ENCODE data around the gene AKNAD1. TPM values are rescaled to one million over a fixed set of nuclear protein-coding genes. Genes with fewer than 3 reads are reported as not detected.

Gene AKNAD1
- total RNA-seq, 1 donor from 2014 or later = 0.70 TPM

DNA sequence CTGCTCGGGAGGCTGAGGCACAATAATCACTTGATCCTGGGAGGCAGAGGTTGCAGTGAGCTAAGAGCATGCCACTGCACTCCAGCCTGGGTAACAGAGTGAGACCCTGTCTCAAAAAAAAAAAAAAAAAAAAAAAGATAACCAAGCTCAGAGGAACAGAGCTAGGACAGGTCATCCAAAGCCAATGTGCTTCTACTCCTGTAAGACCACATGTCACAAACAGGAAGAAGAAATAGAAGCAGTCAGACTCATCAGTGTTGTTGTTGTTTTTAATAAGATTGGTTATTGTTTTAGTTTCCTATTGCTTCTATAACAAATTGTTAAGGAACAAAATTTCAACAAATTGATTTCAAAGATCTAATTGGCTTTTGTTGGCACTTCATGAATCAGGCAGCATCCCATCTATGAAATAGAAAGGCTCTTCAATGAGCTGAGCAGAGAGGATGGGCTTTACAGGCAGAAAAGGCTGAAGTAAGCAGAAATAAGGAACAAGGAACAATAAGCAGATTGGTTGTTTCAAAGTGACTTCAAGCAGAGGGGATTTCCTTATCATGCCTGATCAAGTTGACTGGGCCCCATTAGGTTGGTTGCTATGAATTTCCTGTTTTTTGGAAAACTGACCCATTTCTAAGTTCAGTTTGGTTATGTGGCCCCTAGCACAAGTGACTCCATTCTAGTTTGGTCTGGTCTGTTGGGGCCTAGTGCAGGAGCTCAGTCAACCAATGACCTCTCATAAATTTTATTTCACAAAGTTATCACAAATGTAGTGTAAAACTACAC, 6.0 kb upstream of the AKNAD1 start:
- TF ChIP-seq CTCF (IDR thresholded peaks at IDR 0.05) = no peak
- Mint-ChIP-seq H3K4me1 (ENCODE audit: unreplicated experiment) (no peaks in the 10 kb centered on the region), H3K9me3 (ENCODE audit: unreplicated experiment) (no peaks in the 10 kb centered on the region), H3K4me3 (ENCODE audit: unreplicated experiment) (no peak overlapping the region), H3K27me3 (ENCODE audit: unreplicated experiment) (no peaks in the 10 kb centered on the region), H3K27ac (ENCODE audit: unreplicated experiment) (no peak overlapping the region), H3K36me3 (ENCODE audit: unreplicated experiment) (no peaks in the 10 kb centered on the region)
- DNase-seq (ENCODE audit: extremely low spot score, unreplicated experiment) = no peak

DNA sequence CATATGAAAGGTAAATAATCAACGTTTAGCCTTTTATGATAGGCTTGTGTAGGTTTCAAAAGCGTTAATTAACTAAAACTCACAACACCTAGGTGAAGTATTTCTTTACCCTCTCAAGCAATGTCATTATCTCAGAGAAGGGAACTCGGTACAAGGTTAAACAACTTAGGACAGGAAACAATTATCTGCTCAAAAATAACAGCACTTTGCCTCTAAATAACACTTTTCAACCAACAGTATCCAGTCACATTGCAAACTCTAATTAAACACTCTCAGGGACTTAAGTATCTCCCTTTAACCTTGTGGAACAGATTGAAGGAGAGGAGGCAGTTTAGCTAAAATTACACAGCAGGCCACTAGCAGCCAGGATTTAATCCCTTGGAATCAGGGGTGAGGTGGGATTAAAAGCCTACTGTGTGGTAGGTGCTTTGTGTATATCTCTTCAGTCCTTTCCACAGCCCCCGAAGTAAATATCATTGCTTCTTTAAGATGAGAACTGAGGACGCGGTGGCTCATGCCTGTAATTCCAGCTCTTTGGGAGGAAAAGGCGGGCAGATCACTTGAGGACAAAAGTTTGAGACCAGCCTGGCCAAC, 5.2 kb upstream of the AKNAD1 start:
- Mint-ChIP-seq H3K4me3 (ENCODE audit: unreplicated experiment) (no peak overlapping the region), H3K27ac (ENCODE audit: unreplicated experiment) (no peak overlapping the region), H3K27me3 (ENCODE audit: unreplicated experiment) (no peaks in the 10 kb centered on the region), H3K4me1 (ENCODE audit: unreplicated experiment) (no peaks in the 10 kb centered on the region), H3K36me3 (ENCODE audit: unreplicated experiment) (no peaks in the 10 kb centered on the region), H3K9me3 (ENCODE audit: unreplicated experiment) (no peaks in the 10 kb centered on the region)
- TF ChIP-seq CTCF (IDR thresholded peaks at IDR 0.05) = no peak
- no peak for DNase-seq (ENCODE audit: extremely low spot score, unreplicated experiment)

GRCh38 chr1:108861566-108861965, 4.7 kb upstream of the AKNAD1 start:
- Mint-ChIP-seq H3K27me3 (ENCODE audit: unreplicated experiment) (peaks cover 1% of the 10 kb centered on the region), H3K4me3 (ENCODE audit: unreplicated experiment) (no peak overlapping the region), H3K9me3 (ENCODE audit: unreplicated experiment) (no peaks in the 10 kb centered on the region), H3K27ac (ENCODE audit: unreplicated experiment) (no peak overlapping the region), H3K4me1 (ENCODE audit: unreplicated experiment) (no peaks in the 10 kb centered on the region), H3K36me3 (ENCODE audit: unreplicated experiment) (peaks cover under 1% of the 10 kb centered on the region)
- DNase-seq (ENCODE audit: extremely low spot score, unreplicated experiment) = no peak
- no peak for TF ChIP-seq CTCF (IDR thresholded peaks at IDR 0.05)

DNA sequence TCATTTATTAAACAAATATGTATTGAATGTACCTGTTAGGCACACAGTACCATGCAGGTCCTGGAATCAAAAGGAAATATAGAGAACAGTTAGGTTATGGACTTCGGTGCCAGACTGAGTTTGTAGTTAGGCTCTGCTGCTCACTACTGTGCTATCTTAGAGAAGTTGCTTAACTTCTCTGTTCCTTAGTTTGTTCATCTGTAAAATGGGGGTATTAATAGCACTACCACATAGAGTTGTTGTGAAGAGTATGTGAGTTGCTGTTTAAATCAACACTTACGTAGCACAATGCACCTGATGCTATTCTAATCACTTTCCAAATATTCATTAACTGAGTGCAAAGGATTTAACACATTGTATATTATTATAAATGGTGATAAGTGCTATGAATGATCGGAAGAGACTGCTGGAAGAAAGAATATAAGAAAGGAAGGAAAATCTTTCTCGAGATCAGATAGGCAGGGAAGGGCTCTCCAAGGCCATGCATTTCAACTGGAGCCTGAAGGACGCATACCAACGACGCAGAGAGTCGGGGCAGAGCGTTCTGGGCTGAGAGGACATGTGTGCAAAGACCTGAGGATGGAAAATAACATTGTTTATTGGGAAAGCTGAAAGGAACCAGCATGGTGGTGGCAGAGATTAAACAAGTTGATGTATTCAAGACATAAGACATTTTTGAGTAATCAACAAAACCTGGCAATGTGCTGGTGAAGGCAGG, 3.5 kb upstream of the AKNAD1 start:
- Mint-ChIP-seq H3K9me3 (ENCODE audit: unreplicated experiment) (no peaks in the 10 kb centered on the region), H3K27me3 (ENCODE audit: unreplicated experiment) (peaks cover 3% of the 10 kb centered on the region), H3K4me3 (ENCODE audit: unreplicated experiment) (no peak overlapping the region), H3K36me3 (ENCODE audit: unreplicated experiment) (peaks cover 2% of the 10 kb centered on the region), H3K4me1 (ENCODE audit: unreplicated experiment) (no peaks in the 10 kb centered on the region), H3K27ac (ENCODE audit: unreplicated experiment) (no peak overlapping the region)
- TF ChIP-seq CTCF (IDR thresholded peaks at IDR 0.05) = no peak
- DNase-seq (ENCODE audit: extremely low spot score, unreplicated experiment) = no peak
